GM19395 (cell line): ENCODE measurements around the gene KRTAP1-5.
"Not testable (repeated sequence)": the region's sequence is repeated elsewhere in the genome, so short reads cannot be mapped to it uniquely, and the experiment has no call there.

Experiments used
- ATAC-seq: cut with Tn5 transposase; IDR thresholded peaks from one replicate; pipeline ENCODE4 v1.9.1; 2021; ENCODE audit warnings: mild to moderate bottlenecking, moderate library complexity; ENCODE audit not compliant: unreplicated experiment

Gene KRTAP1-5

DNA sequence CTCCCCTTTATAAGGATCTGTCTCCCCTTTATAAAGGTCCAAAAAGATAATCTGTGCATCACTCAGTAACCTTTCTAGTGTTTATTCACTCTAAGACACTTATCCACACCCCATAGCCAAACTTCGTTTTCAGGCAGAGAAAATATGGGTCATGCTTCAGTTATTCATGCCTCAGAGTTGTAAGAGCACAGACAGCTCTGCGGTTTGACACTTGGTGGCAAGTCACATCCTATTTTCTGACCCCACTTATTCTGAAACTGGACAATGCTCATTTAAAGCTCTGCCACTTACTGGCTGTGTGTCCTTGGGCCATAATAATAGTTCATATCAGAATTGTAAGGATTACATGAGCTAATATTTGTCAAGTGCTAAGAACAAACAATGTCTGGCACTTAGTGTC is 22.1 kb upstream of the KRTAP1-5 start:
- ATAC-seq, result no peak

DNA sequence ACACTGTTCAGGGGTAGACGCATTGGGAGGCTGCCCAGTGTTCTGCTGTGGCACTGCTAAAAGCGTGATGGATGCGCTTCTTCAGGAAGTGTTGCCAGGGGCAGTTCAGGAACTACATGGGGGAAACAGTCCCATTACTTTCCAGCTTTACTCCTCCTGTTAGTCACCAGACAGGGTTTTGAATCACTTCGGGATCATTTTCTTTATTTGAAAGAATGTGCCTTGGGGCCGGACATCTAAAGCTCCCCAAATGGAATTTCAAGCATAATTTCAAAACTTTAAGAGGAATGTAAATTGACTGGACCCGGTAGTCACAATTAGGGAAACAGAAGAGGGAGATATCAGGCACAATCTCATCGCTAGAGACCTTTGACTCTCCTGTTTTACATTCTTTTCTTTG is 21.4 kb upstream of the KRTAP1-5 start:
- no peak for ATAC-seq

DNA sequence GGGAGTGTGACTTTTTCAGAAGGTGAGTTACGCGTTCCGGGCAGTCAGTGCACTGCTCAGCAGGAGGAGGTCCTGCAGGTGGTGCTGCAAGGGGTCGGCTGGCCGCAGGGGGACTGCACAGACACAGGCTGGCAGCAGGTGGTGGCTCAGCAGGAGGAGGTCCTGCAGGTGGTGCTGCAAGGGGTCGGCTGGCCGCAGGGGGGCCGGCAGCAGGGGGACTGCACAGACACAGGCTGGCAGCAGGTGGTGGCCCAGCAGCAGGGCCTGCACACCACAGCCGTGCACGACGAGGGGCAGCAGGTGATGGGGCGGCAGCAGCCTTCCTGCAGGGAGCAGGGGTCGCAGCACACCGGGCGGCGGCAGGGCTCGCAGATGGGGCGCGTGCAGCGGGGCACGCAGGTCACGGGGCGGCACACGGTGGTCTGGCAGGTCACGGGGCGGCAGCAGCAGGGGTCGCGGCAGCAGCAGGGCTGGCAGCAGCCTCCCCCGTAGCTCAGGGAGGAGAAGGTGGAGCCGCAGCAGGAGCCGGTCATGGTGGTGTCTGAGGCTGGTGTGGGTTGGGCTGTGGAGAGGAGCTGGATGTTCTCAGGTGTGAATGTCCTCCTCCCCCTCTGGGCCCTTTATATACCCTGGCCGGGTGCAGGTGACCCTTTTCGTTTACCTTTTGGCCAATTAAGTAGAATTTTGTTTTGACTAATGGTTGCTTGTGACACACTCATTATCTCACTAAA is 19.9 kb upstream of the KRTAP1-5 start, which contains the start of gene KRTAP2-1:
TSS of gene KRTAP2-1 (minus strand) at position 582 of the 731 bp plus-strand sequence. CDS start at position 533, 49 bp downstream.
- not testable (repeated sequence) for ATAC-seq

DNA sequence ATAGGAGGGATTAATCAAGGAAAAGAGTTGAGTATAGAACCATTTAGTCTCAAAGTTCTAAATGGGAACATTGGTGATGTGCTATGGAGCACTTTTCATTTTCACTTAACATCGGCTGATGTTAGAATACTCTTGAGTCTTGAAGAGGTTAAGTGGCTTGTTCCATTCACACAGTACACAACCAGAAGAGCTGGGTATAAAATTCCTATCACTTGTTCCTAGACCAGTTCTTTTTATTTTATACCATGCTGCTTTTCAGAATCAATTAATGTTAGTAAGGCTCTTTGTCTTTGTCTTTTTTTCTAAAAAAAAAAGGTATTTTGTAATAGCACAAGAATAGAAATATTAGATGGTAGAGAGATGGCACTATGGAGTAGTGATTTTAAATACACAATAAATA is 15.9 kb upstream of the KRTAP1-5 start:
- no peak for ATAC-seq

DNA sequence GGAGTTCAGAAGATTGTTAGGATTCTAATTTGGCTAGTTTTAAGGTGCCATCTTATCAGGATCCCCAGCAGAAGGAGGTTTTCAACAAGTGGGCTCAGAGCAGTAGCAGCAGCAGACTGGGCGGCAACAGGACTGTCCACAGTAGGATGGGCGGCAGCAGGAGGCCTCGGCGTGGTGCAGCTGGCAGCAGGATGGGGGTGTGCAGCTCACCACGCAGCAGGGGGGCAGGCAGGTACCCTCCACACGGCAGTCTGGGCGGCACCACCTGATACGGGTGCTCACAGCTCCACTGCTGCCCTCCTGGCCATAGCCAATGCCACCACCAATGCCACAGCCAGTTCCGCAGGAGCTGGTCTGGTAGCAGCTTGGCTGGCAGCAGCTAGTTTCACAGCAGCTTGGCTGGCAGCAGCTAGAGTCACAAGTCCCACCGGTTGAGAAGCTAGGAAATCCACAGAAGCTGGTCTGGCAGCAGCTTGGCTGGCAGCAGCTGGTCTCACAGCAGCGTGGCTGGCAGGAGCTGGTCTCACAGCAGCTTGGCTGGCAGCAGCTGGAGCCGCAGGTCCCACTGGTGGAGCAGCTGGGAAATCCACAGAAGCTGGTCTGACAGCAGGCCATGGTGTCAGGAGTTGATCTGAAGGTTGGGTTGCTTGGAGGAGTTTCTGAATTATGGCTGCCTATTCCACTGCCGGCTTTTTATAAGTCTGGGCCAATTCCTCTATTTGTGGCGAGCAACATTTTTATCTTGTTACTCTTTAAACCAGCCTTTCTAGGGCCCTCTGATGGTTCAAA is 14.0 kb upstream of the KRTAP1-5 start, which contains the start of gene KRTAP1-1:
TSS of gene KRTAP1-1 (minus strand) at position 668 of the 789 bp plus-strand sequence. CDS start at position 615, 53 bp downstream.
- not testable (repeated sequence) for ATAC-seq

DNA sequence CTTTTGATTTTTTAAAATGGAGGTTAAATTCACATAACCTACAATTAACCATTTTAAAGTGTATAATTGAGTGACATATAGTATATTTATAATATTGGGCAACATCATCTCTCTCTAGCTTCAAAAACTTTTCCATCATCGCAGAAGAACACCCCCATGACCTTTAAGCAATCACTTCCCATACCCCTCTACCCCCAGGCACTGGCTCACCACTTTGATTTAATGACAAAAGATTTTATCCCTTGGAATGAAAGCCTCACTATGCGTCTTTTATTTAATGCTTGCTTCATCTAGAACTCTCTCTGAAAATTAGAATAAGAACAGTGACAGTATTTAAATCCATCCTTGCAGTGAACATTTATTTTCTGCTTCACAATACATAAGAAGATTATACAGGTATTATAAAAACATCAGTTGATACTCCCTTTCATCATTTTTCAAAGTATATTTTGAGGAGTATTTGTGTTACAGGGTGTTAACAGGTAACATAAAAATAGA is 10.9 kb upstream of the KRTAP1-5 start:
- ATAC-seq, result no peak

DNA sequence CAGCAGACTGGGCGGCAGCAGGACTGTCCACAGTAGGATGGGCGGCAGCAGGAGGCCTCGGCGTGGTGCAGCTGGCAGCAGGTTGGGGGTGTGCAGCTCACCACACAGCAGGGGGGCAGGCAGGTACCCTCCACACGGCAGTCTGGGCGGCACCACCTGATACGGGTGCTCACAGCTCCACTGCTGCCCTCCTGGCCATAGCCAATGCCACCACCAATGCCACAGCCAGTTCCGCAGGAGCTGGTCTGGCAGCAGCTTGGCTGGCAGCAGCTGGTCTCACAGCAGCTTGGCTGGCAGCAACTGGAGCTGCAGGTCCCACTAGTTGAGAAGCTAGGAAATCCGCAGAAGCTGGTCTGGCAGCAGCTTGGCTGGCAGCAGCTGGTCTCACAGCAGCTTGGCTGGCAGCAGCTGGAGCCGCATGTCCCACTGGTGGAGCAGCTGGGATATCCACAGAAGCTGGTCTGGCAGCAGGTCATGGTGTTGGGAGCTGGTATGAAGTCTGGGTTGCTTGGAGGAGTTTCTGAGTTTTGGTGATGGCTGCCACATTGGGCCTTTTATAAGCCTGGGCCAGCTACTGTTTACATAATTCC is 7.4 kb upstream of the KRTAP1-5 start, which contains the start of gene KRTAP1-3:
TSS of gene KRTAP1-3 (minus strand) at position 529 of the 590 bp plus-strand sequence. CDS start at position 476, 53 bp downstream.
- ATAC-seq, result not testable (repeated sequence)

DNA sequence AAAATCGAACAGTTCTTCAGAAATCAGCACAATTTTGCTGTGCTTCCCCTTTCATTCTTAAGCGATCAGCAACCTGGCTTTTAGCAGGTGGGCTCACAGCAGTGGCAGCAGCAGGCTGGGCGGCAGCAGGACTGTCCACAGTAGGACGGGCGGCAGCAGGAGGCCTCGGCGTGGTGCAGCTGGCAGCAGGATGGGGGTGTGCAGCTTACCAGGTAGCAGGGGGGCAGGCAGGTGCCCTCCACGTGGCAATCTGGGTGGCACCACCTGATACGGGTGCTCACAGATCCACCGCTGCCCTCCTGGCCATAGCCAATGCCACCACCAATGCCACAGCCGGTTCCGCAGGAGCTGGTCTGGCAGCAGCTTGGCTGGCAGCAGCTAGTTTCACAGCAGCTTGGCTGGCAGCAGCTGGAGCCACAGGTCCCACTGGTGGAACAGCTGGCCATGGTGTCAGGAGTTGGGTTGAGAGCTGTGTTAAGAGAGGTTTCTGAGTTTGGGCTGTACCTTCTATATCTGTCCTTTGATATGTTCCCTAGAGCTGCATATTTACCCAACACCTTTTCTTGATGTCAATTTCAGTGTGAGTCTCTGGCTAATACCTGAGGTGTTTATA is 2.7 kb upstream of the KRTAP1-5 start, which contains the start of gene KRTAP1-4:
TSS of gene KRTAP1-4 (minus strand) at position 563 of the 613 bp plus-strand sequence. CDS start at position 446, 117 bp downstream.
- ATAC-seq, result no peak

DNA sequence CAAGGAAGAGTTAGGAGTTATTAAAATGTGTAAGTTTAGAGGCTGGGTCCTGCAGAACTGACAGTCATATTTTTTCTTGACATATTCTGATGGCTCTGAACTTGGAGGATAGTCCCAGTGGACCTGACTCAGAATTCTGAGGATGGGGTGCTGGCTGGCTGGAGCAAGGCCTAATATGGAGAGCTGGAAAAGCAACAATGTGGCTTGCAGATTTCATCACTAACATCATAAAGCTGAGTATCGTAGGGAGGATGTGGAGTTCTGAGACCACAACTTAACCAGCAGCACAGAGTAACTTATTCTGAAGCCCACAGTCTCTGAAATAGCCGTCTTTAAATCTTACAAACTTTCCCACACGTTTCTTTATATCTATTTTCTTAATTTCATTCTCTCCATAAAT is 2.3 kb downstream of the KRTAP1-5 start:
- ATAC-seq, result no peak

DNA sequence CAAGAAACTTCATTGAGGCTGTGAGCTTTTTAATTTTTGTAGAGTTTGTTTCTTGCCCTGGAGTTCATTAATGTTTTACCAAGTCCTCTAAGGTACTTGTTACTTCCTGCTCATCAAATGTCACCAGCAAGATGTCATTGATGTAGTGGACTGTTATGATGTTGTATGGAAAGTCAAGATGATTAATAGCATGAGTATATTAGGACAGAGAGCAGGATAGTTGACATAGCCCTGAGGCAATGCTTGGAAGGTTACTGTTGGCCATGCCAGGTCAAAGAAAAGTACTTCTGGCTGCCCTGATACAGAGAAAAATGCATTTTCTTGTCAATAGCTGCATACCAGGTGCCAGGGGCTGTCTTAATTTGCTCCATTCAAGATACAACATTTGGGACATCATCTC is 6.7 kb downstream of the KRTAP1-5 start:
- no peak for ATAC-seq

DNA sequence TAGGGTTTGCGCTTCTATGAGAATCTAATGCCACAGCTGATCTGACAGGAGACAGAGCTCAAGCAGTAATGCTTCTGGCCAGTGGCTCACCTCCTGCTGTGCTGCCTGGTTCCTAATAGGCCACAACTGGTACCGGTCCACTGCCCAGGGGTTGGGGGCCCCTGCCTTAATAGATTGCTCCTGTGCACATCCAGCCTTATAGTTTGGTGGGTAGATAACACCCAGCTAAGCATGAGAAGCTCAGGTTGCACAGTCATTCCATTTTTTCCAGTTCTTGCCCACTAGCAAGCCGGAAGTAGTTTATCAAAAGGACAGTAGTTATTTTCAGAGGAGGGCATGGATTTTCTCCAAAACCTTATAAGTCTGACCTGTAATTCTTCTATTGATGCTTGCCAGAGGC is 7.6 kb downstream of the KRTAP1-5 start:
- no peak for ATAC-seq

DNA sequence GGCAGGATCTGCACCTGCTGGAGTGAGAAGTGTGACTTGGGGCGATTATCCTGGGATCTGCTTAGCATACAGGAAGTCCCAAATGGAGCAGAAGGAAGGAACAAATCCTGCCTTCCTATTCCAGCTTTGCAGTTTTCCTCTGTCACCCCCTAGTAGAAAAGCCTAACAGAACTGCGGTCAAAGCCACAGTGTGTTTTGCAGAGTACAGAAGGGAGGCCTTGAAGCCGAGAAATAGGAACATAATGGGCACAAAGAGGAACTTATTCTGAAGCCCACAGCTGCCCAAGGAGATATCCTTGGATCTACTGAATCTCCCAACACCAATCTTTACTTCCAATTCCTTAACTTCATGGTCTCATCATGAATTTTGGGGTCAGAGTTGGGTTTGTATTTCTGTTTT is 8.5 kb downstream of the KRTAP1-5 start:
- no peak for ATAC-seq

DNA sequence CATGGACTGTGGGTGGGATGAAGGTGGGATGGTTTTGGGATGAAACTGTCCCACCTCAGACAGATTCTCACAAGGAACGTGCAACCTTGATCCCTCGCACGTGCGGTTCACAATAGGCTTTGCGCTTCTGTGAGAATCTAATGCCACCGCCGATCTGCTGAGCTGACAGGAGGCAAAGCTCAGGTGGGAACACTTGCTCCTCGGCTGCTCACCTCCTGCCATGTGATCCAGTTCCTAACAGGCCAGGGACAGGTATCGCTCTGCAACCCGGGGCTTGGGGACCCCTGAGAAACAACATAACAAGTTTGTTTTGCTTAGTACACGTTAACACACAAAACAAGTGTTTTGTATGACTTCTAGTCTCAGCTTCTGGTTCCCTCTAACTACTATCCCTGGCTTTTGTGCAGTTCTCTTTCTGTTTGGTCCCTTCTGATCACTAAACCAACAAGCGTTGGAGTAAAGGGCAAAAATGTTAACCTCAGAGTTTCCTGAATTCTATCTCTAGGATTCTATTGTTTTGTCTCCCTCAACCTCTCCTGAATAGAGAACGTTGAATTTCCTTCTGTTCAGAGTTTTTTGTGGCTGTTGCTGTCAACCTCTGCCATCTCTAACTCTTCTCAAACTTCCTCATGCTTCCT is 10.3 kb downstream of the KRTAP1-5 start:
- ATAC-seq, result no peak

DNA sequence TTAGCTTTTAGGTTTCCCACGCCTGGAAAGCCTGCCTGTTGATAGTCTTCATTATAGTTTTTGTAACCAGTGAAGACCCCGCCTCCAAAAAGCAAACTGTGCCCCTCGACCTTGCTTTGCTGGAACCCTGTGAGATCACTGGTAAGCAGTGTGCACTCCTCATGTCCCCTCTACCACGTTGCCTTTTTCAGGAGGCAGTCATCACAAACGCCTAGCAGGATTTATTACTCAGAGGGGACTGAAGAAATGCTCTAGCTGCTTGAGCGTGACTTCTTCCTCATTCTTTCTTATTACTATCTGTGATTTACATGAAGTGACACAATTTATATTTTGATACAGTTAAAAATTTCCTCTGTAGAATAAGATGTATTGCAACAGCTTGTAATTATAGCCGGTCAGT is 11.6 kb downstream of the KRTAP1-5 start:
- ATAC-seq, result no peak

DNA sequence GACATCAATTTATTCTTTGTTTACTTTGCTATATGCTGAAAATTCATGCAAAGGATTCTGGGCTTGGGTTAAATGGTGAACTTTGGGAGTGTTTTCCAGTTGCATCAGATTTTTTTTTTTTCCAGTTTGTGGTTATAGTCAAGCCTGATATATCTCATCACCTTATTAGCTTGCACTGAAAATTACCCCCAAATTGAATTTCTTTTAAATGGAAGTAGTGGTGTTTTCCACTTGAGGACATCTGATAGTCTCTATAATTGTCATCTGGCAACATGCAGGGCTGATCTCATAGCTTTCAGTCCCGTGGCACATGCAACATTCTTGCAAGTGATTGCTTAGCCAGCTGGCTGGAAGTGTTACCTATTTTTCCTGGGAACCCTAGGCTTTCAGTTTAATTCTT is 13.4 kb downstream of the KRTAP1-5 start:
- ATAC-seq, result no peak

DNA sequence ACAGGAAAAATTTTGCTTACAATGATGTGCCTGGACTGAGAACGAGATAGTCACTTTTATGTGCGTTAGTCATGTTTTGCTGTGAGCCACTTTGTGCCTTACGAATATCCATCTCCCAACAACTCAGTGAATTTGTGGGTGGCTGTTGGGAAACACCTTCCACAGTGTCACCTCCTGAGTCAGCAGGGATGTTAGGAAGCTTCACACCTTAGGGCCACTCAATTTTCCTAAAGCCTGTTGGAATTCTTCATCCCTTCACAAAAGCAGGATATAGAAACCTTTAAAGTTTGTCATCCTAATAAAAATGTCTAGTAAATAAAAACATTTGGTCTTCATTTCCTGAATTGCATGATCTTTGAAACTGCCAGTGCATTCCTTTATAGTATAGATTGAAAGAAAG is 13.8 kb downstream of the KRTAP1-5 start:
- ATAC-seq, result no peak

DNA sequence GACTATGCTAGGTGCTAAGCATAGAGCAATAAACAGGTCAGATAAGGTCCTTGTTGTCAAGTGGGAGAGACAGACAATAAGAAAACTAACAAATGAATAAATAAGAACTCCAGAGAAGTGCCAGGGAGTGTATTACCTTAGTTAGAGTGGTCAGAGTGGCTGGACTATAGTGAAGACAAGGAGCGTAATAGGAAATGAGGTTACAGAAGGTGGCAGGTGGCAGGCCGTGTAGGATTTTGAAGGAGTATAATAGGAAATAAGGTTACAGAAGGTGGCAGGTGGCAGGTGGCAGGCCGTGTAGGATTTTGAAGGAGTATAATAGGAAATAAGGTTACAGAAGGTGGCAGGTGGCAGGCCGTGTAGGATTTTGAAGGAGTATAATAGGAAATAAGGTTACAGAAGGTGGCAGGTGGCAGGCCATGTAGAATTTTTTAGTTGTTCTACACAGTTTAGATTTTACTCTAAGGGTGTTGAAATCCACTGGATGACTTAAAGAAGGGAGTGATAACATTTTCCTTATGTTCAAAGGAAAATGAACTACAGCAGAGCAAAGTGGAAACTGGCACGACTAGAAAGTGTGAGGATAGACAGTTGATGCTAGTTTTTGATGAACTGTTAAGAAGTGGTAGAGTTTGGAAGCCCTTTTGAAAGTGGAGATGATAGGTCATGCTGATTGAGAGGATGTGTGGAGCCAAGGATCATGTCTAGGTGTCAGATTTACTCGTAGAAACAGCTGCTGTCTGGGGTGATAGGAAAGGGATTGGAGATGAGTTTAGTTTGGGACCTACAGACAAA is 14.5 kb downstream of the KRTAP1-5 start:
- no peak for ATAC-seq

DNA sequence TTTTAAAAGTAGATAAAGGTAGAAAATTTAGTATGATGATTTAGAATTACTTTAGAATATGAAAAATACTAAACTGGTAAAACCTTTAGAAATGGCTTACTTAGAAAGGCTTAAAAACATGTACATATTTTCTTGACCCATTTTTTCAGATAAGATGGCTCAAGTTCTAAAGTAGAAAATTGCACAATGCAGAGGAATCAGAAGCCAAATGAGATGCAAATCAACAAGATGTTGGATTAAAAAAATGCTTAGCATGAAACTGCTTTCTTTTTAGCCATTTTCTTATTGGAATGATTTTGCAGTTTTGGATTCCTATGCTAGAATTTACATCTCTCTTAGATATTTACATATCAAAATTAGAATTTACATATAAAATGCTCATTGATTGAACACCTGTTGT is 16.6 kb downstream of the KRTAP1-5 start:
- ATAC-seq, result no peak

DNA sequence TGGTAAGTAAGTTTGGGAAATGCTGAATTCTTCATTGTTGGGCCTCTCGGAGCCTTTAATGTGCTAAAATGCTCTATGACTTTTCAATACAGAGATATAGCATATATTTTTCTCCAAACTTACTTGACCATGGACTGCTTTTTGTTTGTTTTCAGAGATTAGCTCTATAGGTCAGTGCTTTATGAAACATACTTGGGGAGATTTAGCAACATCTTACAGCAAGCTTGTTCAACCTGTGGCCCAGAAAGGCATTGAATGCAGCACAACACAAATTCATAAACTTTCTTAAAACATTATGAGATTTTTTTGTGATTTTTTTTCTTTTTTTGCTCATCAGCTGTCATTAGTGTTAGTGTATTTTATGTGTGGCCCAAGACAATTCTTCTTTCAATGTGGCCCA is 17.1 kb downstream of the KRTAP1-5 start:
- ATAC-seq, result no peak
